ENCODE results near the gene LIN7A.
"Not testable (repeated sequence)": the region's sequence is repeated elsewhere in the genome, so short reads cannot be mapped to it uniquely, and the experiment has no call there.

LIN7A gene

DNA sequence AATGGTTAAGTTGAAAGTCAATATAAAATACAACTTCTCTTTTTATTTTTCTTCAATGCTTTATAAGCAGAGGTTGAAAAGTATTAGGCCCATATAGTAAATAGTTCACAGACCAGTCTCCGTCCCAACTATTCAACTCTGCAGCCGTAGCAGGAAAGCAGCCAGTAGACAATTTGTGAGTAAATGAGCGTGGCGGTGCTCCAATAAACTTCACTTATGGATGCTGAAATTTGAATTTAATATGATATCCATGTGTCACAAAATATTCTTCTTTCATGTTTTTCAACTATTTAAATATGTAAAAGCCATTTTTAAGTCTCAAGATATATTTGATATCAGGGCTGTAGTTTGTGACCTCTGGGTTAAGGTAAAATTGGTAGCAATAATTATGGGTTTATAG is 17.7 kb downstream of the LIN7A start:
- no peak for DNase-seq (ENCODE audit: low read depth in 2 of 2)

DNA sequence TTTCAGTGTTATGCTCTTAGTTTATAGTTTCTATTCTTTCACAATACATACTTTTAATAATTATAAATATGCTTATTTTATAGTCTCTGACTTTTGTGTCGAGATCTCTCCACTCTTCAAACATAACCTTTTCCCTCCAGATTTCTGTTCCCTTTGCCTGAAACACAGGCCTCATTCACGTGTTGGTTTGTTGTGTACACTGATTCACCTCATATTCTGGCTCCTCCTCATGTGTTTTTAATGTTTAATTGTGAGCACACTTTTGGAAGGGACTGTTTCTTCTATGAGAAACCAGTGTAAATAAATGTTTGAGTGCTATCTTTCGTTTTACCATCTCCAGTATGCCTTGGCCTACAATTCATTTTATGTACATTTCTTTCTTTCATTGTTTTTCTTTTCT is 20.1 kb downstream of the LIN7A start:
- DNase-seq (ENCODE audit: low read depth in 2 of 2) = no peak

DNA sequence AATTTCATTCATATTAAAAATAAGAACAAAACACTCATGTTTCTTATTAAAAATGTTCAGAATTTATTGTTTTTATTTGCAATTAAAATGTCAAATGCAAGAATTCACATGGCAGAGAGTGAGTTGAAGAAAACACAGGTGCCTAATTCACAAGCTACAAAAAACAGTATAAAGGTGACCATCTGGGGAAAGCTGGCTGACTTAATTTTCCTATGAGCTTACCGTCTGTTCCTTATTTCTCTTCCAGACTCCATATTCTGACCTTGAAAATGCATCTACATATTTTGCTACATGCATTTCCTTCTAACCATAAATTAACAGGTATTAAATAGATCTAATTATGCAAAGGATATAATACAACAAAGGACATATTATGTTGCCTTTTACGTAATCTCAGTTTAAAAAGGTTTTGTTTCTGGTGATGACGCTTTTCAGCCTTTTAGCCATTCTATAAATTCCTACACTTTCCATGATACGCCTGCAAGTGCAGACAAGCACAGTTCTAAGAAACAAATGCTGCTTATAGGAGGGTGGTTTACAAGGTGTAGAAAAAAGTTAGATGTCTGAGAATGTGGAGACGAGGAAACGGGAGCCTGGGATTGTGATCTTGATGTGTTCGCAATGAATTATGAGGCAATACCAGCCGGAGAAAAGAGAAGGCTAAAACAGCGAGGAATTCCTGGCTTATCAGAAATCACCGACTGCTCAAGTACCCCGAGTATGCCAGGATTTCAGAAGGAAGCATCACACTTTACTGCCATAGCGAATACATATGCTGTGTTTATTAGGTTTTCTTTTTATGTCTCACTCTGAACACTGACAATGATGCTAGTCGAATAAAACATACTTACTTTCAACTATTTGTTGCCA is 24.6 kb downstream of the LIN7A start:
- no peak for DNase-seq (ENCODE audit: low read depth in 2 of 2)

DNA sequence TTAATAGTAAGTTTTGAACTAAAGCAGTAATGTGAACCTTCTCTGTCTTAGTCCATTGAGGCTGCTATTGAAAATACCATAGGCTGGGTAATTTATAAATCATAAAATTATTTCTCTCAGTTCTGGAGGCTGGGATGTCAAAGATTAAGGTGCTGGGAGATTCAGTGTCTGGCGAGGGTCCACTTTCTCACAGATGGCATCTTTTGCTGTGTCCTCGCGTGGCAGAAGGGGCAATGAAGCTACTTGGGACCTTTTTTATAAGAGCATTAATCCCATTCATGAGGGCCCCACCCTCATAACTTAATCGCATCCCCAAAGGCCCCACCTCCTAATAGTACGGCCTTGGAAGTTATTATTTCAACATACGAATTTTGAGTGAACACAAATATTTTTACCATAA is 28.4 kb downstream of the LIN7A start:
- DNase-seq (ENCODE audit: low read depth in 2 of 2) = no peak

DNA sequence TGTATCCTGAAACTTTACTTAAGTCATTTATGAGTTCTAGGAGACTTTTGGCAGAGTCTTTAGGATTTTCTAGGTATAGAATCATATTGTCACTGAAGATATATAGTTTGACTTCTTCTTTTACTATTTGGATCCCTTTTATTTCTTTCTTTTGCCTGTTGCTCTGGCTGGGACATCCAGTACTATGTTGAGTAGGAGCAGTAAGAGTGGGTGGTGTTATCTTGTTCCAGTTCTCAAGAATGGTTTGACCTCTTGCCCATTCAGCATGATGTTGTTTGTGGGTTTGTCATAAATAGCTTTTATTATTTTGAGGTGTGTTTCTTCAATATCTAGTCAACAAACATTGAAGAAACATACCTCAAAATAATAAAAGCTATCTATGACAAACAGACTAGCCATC is 35.0 kb downstream of the LIN7A start:
- DNase-seq (ENCODE audit: low read depth in 2 of 2) = no peak

DNA sequence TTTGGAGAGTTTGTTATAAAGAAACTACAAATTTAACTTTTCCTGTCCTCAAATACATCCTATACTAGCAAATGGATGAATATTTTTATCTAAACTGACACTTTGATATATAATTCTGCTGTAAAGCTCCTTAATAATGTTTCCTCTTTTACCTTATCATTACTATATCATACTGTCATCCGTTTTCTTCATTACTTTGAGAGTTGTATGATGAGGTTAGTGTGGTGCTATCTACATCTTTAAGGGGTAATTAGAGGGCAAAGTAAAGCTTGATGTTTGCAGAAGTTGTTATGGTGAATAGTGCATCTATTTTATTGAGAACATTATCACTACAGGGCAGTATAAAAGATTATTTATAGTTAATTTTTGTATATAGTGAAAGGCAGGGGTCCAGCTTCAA is 36.1 kb downstream of the LIN7A start:
- no peak for DNase-seq (ENCODE audit: low read depth in 2 of 2)

DNA sequence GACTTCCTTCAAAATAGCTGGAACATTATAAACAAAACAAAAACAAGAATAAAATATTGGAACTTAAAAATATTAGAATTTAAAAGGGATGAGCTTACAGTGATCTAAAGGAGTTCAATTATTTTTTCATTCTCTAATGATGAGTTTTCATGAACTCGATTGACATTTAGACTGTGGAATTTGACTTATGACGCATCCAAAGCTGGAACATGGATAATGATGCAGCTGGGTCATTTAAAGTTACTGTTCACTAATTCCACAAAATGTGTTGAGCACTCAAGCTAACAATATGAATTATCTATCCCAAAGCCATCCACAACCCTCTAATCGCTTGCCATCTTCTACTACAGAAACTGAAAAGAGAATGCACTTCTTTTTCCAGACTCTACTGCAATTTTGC is 42.5 kb downstream of the LIN7A start:
- DNase-seq (ENCODE audit: low read depth in 2 of 2) = no peak

DNA sequence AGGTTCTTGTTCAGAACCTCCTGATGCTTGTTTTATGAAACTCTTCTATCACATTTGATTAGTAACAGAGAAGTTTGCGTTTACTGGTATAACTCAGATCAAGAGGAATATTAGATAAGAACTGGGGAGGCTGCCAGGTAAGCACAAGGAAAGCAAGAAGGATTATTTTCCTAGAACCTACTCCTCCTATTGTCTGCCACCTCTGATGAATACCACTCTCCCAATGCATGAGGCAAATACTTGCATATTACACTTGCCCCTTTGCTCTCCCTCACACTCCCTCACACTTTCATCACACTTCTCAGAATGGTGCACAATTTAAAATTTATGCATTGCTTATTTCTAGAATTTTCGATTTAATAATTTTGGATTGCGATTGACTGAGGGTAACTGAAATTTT is 43.6 kb downstream of the LIN7A start:
- no peak for DNase-seq (ENCODE audit: low read depth in 2 of 2)

DNA sequence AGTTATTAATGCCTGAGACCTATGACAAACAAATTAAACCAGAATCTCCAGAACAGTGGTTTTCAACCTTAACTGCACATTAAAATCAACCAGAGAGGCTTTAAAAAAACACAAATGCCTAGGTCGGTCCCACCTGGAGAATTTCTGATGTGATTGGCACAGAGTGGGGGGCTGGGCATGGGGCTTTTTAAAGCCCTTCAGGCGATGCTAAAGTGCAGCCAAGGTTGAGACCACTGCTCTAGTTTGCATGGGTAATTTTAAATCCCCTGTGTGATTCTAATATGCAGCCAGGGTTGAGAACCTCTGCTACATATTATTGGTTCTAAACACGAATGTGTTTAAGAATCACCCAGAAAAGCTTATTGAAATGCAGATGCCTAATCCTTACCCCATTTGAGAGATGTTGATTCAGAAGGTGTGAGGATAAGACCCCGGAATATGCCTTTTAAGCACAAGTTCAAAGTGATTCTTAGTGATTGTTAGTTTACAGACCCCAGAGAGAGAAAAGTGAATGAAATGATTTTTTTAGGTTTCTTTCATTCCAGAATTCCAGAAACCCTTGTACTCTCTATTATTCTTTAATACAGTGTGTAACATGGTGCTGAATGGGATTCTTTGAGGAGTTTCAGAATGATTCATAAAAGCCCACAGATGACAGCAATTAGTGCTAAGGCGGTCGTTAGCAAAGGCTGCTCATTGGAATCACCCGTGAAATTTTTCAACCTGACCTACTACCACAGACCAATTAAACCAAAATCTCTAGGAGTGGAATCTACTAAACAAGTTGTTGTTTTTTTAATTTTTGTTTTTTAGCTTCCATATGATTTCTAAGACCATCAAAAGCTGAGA is 44.9 kb downstream of the LIN7A start:
- no peak for DNase-seq (ENCODE audit: low read depth in 2 of 2)

DNA sequence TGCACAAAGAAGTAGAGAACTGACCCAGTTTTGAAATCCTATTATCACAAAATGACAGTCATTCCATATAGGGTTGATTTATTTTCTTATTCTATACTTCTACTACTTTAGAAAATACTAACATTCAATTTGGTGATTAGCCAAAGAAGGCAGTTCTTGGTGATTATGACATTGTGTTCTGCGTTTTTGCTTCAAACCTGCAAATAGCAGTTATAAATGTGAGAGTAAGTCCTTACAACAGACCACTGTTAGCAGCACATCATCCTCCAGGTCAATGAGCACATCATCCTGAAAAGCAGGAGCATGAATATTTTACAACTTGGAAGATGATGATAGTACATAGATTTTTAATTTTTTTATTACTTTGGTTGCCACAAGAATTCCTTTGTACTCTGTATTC is 53.1 kb downstream of the LIN7A start:
- no peak for DNase-seq (ENCODE audit: low read depth in 2 of 2)

DNA sequence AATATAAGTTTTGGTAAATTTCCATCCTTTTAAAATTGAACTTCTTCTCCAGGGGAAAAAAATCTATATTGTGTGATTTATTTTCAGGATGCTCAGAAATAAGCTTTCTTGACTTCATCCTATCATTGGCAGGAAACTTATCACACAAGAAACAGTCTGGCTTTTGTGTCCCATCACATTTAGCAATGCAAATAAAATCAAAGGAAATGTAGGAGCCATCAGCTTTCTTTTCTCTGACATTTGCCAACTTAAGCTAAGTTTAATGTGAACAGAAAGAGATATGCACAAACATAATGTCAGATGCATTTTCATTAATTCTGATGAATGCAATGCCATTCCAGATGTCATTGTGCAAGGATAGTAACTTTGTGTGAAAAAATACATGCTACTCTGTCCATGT is 56.6 kb downstream of the LIN7A start:
- DNase-seq (ENCODE audit: low read depth in 2 of 2) = no peak

DNA sequence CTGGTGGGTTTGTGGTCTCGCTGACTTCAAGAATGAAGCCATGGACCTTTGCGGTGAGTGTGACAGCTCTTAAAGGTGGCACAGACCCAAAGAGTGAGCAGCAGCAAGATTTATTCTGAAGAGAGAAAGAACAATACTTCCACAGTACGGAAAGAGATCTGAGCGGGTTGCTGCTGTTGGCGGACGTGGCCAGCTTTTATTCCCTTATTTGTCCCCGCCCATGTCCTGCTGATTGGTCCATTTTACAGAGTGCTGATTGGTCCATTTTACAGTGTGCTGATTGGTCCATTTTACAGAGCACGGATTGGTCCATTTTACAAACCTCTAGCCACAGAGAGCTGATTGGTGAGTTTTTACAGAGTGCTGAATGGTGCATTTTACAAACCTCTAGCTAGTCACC is 59.3 kb downstream of the LIN7A start:
- not testable (repeated sequence) for DNase-seq (ENCODE audit: low read depth in 2 of 2)

DNA sequence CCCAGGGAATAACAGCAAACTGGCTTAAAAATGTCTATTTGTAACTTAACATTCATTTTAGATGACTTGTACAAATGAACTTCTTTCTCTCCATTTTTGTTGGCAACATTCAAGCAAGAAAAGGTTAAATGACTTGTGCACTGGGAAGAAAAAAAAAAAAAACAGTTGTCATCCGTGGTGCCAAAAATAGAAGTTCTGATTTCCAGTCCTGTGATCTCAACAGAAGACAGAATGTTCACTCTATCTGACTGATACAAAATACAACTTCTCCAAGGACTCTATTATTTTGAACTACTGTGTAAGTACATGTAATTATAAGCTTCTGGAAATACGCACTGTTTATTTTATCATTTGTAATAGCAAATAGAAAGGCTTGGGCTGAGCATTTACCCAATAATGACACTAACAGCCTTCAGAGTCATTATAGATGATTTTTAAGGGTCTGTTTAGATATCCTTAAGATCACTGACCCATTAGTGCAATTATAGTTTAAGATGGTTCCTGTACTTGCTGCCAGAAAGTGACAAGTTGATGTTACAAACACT is 59.9 kb downstream of the LIN7A start:
- DNase-seq (ENCODE audit: low read depth in 2 of 2) = no peak

DNA sequence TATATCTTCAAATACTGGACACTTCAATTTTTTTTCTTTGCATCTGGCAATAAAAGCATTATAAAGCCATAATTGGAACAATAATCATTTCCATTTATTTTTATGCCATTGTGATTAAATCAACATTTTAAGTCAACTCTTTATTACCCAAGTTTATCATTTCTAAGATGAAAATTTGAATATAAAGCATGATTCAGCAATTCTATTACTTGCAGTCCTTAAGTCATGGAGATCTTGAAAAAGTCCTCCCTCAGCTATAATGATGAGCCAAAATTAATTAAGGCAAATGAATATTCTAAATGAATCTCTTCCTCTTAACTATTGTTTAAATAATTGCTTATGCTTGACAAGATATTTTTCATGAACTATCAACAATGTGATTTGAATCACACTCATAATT is 65.7 kb downstream of the LIN7A start:
- DNase-seq (ENCODE audit: low read depth in 2 of 2) = no peak

DNA sequence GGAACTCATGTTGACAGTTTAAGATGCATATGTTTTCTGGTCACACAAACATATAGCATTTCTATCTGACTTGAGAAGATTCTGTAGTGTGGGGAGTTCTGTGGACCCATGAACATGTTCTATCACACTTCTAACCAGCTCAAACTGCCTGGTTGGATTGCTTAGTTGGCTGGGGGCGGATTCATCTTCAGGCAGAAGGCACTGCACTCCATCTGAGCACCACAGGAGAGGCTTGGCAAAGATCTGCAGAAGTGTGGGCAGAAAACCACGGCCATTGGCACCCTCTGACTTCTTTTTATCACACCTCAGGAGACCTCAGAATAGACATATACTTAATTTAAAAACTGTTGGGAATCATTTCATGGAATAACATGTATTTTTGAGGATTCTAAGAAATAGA is 68.5 kb downstream of the LIN7A start:
- no peak for DNase-seq (ENCODE audit: low read depth in 2 of 2)

DNA sequence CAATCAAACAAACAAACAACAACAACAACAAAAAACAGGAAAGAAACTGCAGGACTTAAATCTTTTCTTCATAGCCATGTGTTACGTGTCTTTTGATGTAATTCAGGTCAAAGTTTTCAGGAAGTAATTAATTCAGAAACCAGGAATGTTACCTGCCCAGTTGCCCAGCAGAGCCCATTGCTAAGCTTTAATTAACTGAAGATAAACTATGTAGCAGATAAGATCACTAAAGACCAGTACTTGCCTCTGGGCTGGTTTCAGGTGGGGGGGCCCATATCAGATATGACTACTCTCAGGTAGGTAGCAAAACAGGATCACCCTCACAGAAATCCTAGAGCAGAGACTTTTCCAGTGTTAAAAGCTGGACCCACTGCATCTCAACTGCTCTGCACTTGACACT is 69.2 kb downstream of the LIN7A start:
- DNase-seq (ENCODE audit: low read depth in 2 of 2) = no peak

DNA sequence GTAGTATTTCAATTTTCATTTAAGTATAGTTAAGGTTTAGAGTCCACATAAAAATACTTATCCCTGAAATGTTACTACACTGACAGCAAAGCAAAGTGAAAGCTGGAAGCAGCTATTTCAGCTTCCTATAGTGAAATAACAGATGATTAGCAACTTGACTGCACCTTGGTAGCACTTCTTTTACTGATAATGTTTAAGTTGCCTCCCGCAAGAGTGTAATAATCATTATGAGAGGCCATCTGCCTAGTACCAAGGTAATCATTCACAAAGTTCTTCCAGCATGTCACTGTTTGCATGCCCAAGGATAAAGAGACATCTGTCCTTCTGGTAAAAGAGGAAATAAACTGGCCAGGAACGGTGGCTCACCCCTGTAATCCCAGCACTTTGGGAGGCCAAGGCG is 69.8 kb downstream of the LIN7A start:
- DNase-seq (ENCODE audit: low read depth in 2 of 2) = no peak

DNA sequence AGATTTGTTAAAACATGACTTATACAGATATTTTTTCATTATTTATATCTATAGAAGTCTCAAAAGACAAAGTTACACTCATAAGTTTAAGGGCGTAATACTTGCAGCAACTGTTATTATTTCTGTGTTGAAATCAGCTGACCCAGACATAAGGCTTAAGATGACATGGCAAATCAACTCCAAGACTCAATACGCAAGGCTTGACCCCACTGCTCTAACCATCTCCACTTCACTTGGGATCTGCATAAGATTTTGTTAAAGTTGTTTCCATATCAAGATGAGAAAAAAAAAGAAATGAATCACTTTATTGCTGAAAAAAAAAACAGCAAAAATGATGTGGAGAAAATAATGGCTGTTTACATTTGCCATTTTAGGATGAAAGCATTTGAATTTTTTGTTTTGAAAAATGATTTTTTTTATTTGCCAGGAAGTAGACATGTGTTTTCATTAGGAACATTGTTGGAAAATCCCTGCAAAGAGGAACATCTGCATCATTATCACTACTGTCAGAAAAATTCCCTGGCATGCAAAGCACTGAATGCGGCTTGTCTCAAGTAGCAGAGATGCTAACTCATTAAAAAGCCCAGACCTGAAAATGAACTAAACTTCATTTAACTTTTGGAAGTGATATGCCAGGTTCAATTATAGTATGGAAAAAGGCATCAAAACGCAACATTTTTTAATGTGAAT is 73.5 kb downstream of the LIN7A start:
- DNase-seq (ENCODE audit: low read depth in 2 of 2) = no peak

DNA sequence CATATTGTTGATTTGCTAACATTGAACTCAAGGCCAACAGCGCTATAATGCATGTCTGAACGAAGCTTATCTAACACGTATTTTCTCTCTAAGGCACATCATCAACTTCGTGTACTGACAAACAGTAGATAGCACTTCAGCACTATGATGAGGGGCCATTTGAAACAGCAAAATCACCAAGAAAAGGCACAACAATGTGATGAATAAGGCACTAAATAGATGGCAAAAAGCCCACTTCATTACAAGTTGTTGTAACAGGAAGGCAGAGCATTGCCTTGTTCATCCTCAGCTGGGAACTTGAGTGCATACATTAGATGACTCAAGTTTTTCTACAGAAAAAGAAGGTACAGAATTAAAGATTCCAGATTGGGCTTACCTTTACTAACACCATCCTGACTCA is 75.2 kb downstream of the LIN7A start:
- no peak for DNase-seq (ENCODE audit: low read depth in 2 of 2)

DNA sequence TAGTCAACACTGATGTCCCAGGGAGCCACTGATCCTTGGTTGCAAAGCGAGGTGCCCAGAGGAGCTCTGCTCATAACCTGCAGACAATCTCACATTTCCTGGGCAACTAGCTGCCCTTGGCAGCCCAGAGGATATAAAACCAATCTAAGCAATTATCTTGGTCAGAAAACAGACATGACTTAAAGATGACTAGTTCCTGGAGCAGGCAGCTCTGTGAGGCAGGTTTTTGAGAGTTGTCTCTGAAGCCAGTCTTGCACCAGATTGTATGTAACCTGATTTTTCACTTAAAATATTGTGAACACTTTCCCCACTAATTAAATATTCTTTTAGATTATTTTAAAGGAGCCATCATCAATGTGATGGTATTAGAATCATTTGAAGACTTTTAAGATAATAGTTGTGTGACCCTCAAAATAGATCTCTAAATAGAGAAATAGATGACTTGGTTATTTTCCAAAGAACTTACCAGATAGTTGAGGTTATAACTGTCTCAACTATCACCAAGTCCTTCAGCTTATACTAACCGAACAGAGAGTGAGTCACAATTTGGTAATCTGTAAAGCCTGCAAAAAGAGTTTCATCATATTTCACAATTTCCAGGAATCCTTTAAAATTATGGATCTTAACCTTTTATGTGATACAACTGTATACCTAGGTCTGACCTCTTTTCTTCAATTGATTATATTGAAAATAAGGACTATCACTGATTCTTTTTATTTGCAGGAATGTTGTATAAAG is 75.9 kb downstream of the LIN7A start:
- no peak for DNase-seq (ENCODE audit: low read depth in 2 of 2)

DNA sequence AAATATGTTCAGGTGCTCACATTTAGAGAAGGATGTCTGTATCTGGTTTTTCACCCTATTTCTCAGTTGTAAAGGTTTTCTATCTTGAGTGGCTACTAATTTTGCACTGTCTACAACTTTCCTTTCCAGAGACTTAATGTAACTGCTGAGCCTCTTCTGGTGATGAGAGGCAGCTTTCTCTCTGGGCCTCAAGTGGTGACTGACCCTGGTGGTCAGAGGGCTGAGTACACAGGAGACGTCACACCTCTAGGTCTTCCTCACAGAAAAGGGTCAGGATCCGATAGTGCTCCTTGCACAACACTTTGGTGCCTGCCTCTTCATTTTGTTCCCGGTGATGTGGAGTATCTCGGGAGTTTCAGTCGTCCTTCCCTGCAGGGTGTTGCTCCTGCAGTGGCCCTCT is 76.8 kb downstream of the LIN7A start:
- no peak for DNase-seq (ENCODE audit: low read depth in 2 of 2)

DNA sequence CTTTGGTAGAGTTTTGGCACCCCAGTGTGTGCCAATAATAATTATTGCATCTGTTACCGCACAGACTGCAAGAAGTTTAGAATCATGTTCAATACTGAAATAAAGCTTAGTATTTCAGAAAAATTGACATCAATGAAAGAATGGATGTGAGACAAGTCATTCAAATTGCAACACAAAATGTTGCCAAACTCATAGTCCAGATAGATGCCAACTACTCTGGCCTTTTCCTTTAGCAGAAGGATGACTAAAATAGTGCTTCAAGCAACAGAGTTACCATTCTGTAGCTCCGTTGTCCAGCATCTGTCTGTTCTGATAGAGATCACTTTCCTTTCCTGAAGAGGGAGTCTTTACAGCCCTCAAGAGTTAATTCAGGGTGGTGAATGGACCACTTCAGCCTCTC is 77.5 kb downstream of the LIN7A start:
- DNase-seq (ENCODE audit: low read depth in 2 of 2) = no peak

All from stimulated activated CD4-positive, alpha-beta T cell treated with anti-CD3 and anti-CD28 coated beads, Interleukin-4, amount 100 ng/mL, for 48 hours (primary cell).